ENCODE results near the gene SLC48A1. TPM values are rescaled to one million over a fixed set of nuclear protein-coding genes. Genes with fewer than 3 reads are reported as not detected.

Gene SLC48A1
- 22.8 to 30.1 TPM (median 29.2 TPM) in 5 replicates for total RNA-seq (2022; extraction: Qiagen RNA extraction; ENCODE audit: low read depth)

DNA sequence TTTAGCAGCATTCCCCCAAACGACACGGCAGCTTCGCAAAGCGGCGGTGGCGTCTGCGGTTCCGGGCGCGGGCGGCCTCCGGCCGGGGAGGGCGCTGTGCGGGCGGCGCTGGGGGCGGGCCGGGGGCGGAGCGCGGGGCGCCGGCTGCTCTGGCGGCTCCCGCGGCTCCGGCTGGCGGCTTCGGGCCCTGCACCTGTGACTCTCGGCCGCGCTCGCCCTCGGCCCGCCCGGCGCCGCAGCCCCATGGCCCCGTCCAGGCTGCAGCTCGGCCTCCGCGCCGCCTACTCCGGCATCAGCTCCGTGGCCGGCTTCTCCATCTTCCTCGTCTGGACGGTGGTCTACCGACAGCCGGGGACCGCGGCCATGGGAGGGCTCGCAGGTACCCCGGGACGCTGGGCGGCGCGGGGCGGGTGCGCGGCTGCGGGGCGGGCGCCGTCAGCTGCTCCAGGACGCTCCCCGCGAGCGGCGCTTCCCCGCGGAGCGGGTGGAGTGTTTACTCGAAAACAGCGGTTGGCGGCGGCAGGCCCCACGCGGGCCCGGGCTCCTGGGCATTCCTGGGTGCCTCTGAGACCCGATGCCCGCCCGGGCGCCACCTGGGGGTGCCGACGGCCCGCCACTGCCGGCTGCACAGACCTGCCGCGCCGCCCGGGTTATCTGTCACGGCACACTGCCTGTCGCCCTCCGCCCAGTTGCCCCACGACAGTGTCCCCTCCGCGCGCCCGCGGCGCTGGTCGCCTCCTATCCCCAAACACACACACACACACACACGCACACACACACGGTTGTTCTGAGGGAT is at the start of gene SLC48A1:
Gene SLC48A1, plus strand, starts transcription at position 177 of the 796 bp plus-strand sequence. Its CDS starts 67 bp downstream, at position 244.

GRCh38 chr12:47725091-47725772 is 47.8 kb upstream of the SLC48A1 start, which contains the start of gene ENDOU:
ENDOU (minus strand) TSS chr12:47725490; CDS start chr12:47725413, 77 bp downstream.

GRCh38 chr12:47758834-47759690 is 14.0 kb upstream of the SLC48A1 start, which contains the start of gene RAPGEF3:
RAPGEF3 (minus strand) TSS chr12:47758880; CDS start chr12:47758556, 324 bp downstream.

DNA sequence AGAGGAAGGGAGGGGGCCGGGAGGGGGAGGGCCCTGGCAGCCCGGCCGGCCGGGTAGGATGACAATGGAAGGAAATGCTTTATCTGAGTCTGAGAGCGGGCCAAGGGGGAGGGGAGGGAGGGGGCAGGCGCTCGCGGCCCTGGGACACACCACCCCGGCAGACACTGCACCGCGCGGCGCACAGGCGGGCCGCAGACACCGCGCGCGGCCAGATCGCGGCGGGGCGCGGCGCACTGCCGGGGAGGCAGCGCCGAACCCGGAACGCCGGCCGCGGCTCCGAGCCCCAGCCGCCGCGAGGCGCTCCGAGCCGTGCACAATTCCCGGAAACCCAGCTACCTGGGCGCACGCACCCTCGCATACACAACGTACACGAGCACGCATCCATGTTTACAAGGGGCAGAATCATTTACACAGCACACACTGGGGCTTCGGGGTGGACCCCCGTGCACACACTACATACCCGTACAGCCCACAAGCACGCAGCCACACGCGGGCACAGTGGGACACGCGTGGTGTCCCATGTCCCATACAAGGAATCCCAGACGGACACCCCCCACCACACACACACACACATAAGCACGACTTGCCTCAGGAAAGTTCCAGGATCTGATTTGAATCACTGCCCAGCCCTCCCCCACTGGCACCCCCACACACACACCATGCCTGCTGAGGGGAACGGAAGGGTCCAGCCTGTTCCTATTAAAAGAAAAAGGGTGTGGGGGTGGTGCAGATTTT is 47.0 kb downstream of the SLC48A1 start, which contains the start of gene HDAC7:
Gene HDAC7, minus strand, starts transcription at position 8 of the 735 bp plus-strand sequence. CDS start 118 bp downstream, outside the sequence.

Other genes with a start within 250 kb of the SLC48A1 start
- gene RPAP3, start 67.2 kb upstream of the SLC48A1 start, total RNA-seq (2022; extraction: Qiagen RNA extraction; ENCODE audit: low read depth), result 20.1 to 64.7 TPM (median 45.0 TPM) in 5 replicates
- not detected in 5 replicates for gene ENDOU, start 47.7 kb upstream of the SLC48A1 start, total RNA-seq (2022; extraction: Qiagen RNA extraction; ENCODE audit: low read depth)
- gene RAPGEF3, start 14.4 kb upstream of the SLC48A1 start, total RNA-seq (2022; extraction: Qiagen RNA extraction; ENCODE audit: low read depth), result 0.27 to 0.78 TPM (median 0.53 TPM) in 5 replicates
- 36.2 to 52.0 TPM (median 47.5 TPM) in 5 replicates for gene HDAC7, start 46.7 kb downstream of the SLC48A1 start, total RNA-seq (2022; extraction: Qiagen RNA extraction; ENCODE audit: low read depth)
- gene VDR, start 131.8 kb downstream of the SLC48A1 start, total RNA-seq (2022; extraction: Qiagen RNA extraction; ENCODE audit: low read depth), result 2.8 to 3.6 TPM (median 3.0 TPM) in 5 replicates
- 123 to 152 TPM (median 136 TPM) in 5 replicates for gene TMEM106C, start 190.4 kb downstream of the SLC48A1 start, total RNA-seq (2022; extraction: Qiagen RNA extraction; ENCODE audit: low read depth)
- gene COL2A1, start 231.2 kb downstream of the SLC48A1 start, total RNA-seq (2022; extraction: Qiagen RNA extraction; ENCODE audit: low read depth), result 0.06 to 0.40 TPM (median 0.17 TPM) in 4 of 5 replicates, not detected in the other